A549 (cell line): ENCODE data around the gene MAGEH1. TPM values are rescaled to one million over a fixed set of nuclear protein-coding genes. Genes with fewer than 3 reads are reported as not detected.

ENCODE experiments used
- ATAC-seq, 2 experiments: fragments of 200-7000 bp in 1 of 2; fragments of >200 bp in 1 of 2; cut with Nextera tagmentation in 1 of 2; cut with Tn5 transposase in 1 of 2; 3 replicates each; pipeline versions ENCODE4 v1.8.0 to v1.9.1; 2018 to 2020; ENCODE audit warnings: mild to moderate bottlenecking in 1 of 2, moderate library complexity in 1 of 2
- CTCF ChIA-PET: fragments of 300-600 bp; sonication (Branson Sonifier 250); formaldehyde crosslinking; extraction: SDS; loops from one replicate; lab custom pipeline; 2021; ENCODE audit warnings: antibody characterized with exemption, inconsistent platforms; lab: Yijun Ruan, JAX
- POLR2A ChIA-PET: fragments of 350-600 bp; formaldehyde crosslinking; extraction: SDS; loops from one replicate; lab custom pipeline; 2021; ENCODE audit warnings: antibody characterized with exemption, inconsistent platforms; lab: Yijun Ruan, JAX
- DNase-seq, 2 experiments: peaks; one replicate each; pipeline versions ENCODE4 v3.0.0 to v3.0.0-alpha.2; 2011 to 2016; ENCODE audit warnings: low read depth in 1 of 2, low spot score in 1 of 2
- FAIRE-seq: peaks from 2 replicates; lab custom pipeline; 2011; peaks lifted over from hg19 to GRCh38; lab: Jason Lieb, UNC
- H3K27ac ChIP-seq, 2 experiments: fragments of >200 bp; sonication (Bioruptor Twin); formaldehyde crosslinking; 3 replicates each; pipeline ENCODE4 v1.5.1; 2016 to 2017
- H3K4me1 ChIP-seq: fragments of >200 bp; sonication (Bioruptor Twin); formaldehyde crosslinking; 3 replicates; pipeline ENCODE4 v1.6.1; 2016
- H3K4me2 ChIP-seq: fragments of >200 bp; sonication (Bioruptor Twin); formaldehyde crosslinking; 3 replicates; pipeline ENCODE4 v1.6.1; 2016
- H3K4me3 ChIP-seq: fragments of >200 bp; sonication (Bioruptor Twin); formaldehyde crosslinking; 3 replicates; pipeline ENCODE4 v1.5.1; 2016
- H3K9me3 ChIP-seq: fragments of >200 bp; sonication (Bioruptor Twin); formaldehyde crosslinking; 3 replicates; pipeline ENCODE4 v1.6.1; 2016
- ATOH8 ChIP-seq: fragments of 250-450 bp; sonication (Bioruptor Pico); IDR thresholded peaks from 2 replicates; pipeline ENCODE4 v1.5.0; 2020; ENCODE audit warnings: low read depth, mild to moderate bottlenecking, moderate library complexity
- BHLHE40 ChIP-seq: IDR thresholded peaks from 2 replicates; pipeline ENCODE4 v1.6.1; 2012; ENCODE audit warnings: low read depth, low read length, inconsistent platforms
- CEBPB ChIP-seq, 2 experiments: fragments of >200 bp in 1 of 2; sonication (Bioruptor Twin) in 1 of 2; formaldehyde crosslinking in 1 of 2; IDR thresholded peaks; 2 replicates each; pipeline ENCODE4 v1.6.1; 2012 to 2016
- CHD2 ChIP-seq: fragments of 150-350 bp; IDR thresholded peaks from 2 replicates; pipeline ENCODE4 v1.6.1; 2014; ENCODE audit warnings: low read length; ENCODE audit not compliant: partially characterized antibody
- EHF ChIP-seq: fragments of 250-450 bp; sonication (Bioruptor Pico); IDR thresholded peaks from 2 replicates; pipeline ENCODE4 v1.5.0; 2020; ENCODE audit warnings: mild to moderate bottlenecking
- EHMT2 ChIP-seq: fragments of 200-600 bp; sonication (generic); IDR thresholded peaks from 2 replicates; pipeline ENCODE4 v1.6.1; 2016; ENCODE audit warnings: antibody characterized with exemption, low read depth, mild to moderate bottlenecking, moderate library complexity
- ELK1 ChIP-seq: fragments of 150-350 bp; IDR thresholded peaks from 2 replicates; pipeline ENCODE4 v1.6.1; 2014; ENCODE audit warnings: low read depth, mild to moderate bottlenecking, low read length
- ESRRA ChIP-seq: fragments of 150-350 bp; IDR thresholded peaks from 2 replicates; pipeline ENCODE4 v1.6.1; 2014; ENCODE audit warnings: mild to moderate bottlenecking, low read length, borderline replicate concordance
- FOSB ChIP-seq: fragments of 250-450 bp; sonication (Bioruptor Pico); IDR thresholded peaks from 2 replicates; pipeline ENCODE4 v1.5.0; 2020; ENCODE audit warnings: mild to moderate bottlenecking, moderate library complexity
- FOXS1 ChIP-seq: fragments of 250-450 bp; sonication (Bioruptor Pico); IDR thresholded peaks from 2 replicates; pipeline ENCODE4 v1.5.0; 2020; ENCODE audit warnings: mild to moderate bottlenecking, moderate library complexity
- GATA3 ChIP-seq: IDR thresholded peaks from 2 replicates; pipeline ENCODE4 v1.6.1; 2012; ENCODE audit warnings: borderline replicate concordance
- HDAC2 ChIP-seq: fragments of 200-600 bp; sonication (generic); IDR thresholded peaks from 2 replicates; pipeline ENCODE4 v1.6.1; 2016
- HOXB5 ChIP-seq: fragments of 250-450 bp; sonication (Bioruptor Pico); IDR thresholded peaks from 2 replicates; pipeline ENCODE4 v1.5.0; 2020; ENCODE audit warnings: mild to moderate bottlenecking, moderate library complexity
- KDM1A ChIP-seq: fragments of 200-600 bp; sonication (generic); IDR thresholded peaks from 2 replicates; pipeline ENCODE4 v1.6.1; 2016; ENCODE audit warnings: low read depth, mild to moderate bottlenecking
- MAFK ChIP-seq: fragments of 450-650 bp; IDR thresholded peaks from 2 replicates; pipeline ENCODE4 v1.6.1; 2014; ENCODE audit not compliant: partially characterized antibody
- MAZ ChIP-seq: fragments of 150-350 bp; IDR thresholded peaks from 2 replicates; pipeline ENCODE4 v1.6.1; 2014; ENCODE audit warnings: antibody characterized with exemption, low read depth, low read length, borderline replicate concordance
- NPAS2 ChIP-seq: fragments of 250-450 bp; sonication (Bioruptor Pico); IDR thresholded peaks from 2 replicates; pipeline ENCODE4 v1.8.0; 2022; ENCODE audit warnings: mild to moderate bottlenecking, moderate library complexity, borderline replicate concordance
- NR3C1 ChIP-seq: fragments of >200 bp; sonication (Bioruptor Twin); formaldehyde crosslinking; IDR thresholded peaks from 3 replicates; pipeline ENCODE4 v1.6.1; 2017
- PHF8 ChIP-seq: fragments of 200-600 bp; sonication (generic); IDR thresholded peaks from 2 replicates; pipeline ENCODE4 v1.6.1; 2016; ENCODE audit warnings: low read depth, mild to moderate bottlenecking, antibody characterized with exemption, moderate library complexity, borderline replicate concordance
- RNF2 ChIP-seq: fragments of 200-600 bp; sonication (generic); IDR thresholded peaks from 2 replicates; pipeline ENCODE4 v1.6.1; 2016; ENCODE audit warnings: low read depth, mild to moderate bottlenecking, antibody characterized with exemption, moderate library complexity, borderline replicate concordance
- SMC3 ChIP-seq: fragments of >200 bp; sonication (Bioruptor Twin); formaldehyde crosslinking; IDR thresholded peaks from 3 replicates; pipeline ENCODE4 v1.6.1; 2018; ENCODE audit warnings: inconsistent platforms
- SREBF2 ChIP-seq: fragments of 450-650 bp; IDR thresholded peaks from 2 replicates; pipeline ENCODE4 v1.6.1; 2014; ENCODE audit warnings: mild to moderate bottlenecking, moderate library complexity
- ZC3H11A ChIP-seq: fragments of 450-650 bp; IDR thresholded peaks from 2 replicates; pipeline ENCODE4 v1.6.1; 2014; ENCODE audit warnings: antibody characterized with exemption, mild to moderate bottlenecking
- WGBS: methylation state at CpG from one replicate; pipeline ENCODE4 v1.1.6; 2017; ENCODE audit errors: missing lambda C conversion rate; 5-methylcytosine and 5-hydroxymethylcytosine counted together
- polyA plus RNA-seq, 4 experiments: library from polyadenylated mRNA; depleted of rRNA in 3 of 4; stranded (reverse); fragments of >200 nt; fragmentation: RNase III in 1 of 4; extraction: RNeasy Plus Mini Kit Qiagen cat#74134 plus additional on column Dnase treatment in 1 of 4; gene quantifications; 2 replicates in 3 of 4; 3 replicates in 1 of 4; pipeline ENCODE4 v1.2.3, GENCODE V29; 2011 to 2017
- TF ChIP-seq, protein P1 (sequence below): IDR thresholded peaks from 2 replicates; pipeline ENCODE4 v1.6.1; 2012
- TF ChIP-seq, protein P2 (sequence below): fragments of 450-650 bp; IDR thresholded peaks from 2 replicates; pipeline ENCODE4 v1.6.1; 2014; ENCODE audit warnings: antibody characterized with exemption
- TF ChIP-seq, protein P3 (sequence below): IDR thresholded peaks from 2 replicates; pipeline ENCODE4 v1.6.1; 2012

MAGEH1 gene
- polyA plus RNA-seq, 2 of the 4 experiments (the other 2 are of a cell fraction): 7.0 to 12.3 TPM

- 32% methylated on average over 2 of the region's 2 CpGs for WGBS
- ChIA-PET CTCF (no interaction called here), POLR2A (interaction anchor here (1.2 kb wide), 1 partner anchor 38 kb away, joined by 4 read pairs; the partner anchor contains the start of gene USP51)
- FAIRE-seq (no peak), DNase-seq (no peak), ATAC-seq (0 out of 6 replicates have a peak, but pooled peaks of 1 of the 2 experiments have one; percentile 12)
- H3K9me3 ChIP-seq: 0 out of 3 replicates have a peak, but pooled peaks cover 5% of the 10 kb centered on the region
- H3K4me1 ChIP-seq: no peaks in the 10 kb centered on the region
- no peak overlapping the region for H3K27ac ChIP-seq
- peak overlapping the region; percentile 85 for H3K4me2 ChIP-seq
- no peak overlapping the region for H3K4me3 ChIP-seq
- TF ChIP-seq KDM1A (no peak), ELK1 (no peak), HOXB5 (CRISPR knock-in tag) (no peak), MAFK (no peak), ESRRA (no peak), SMC3 (no peak), GATA3 (no peak), ATOH8 (CRISPR knock-in tag) (no peak), EHF (no peak), NPAS2 (CRISPR knock-in tag) (no peak), NR3C1 (no peak), CEBPB (IDR thresholded peaks at IDR 0.05) (no peak), MAZ (no peak), HDAC2 (no peak), ZC3H11A (no peak), EHMT2 (no peak), RNF2 (no peak), PHF8 (no peak), FOXS1 (no peak)
- TF ChIP-seq, protein P1, sequence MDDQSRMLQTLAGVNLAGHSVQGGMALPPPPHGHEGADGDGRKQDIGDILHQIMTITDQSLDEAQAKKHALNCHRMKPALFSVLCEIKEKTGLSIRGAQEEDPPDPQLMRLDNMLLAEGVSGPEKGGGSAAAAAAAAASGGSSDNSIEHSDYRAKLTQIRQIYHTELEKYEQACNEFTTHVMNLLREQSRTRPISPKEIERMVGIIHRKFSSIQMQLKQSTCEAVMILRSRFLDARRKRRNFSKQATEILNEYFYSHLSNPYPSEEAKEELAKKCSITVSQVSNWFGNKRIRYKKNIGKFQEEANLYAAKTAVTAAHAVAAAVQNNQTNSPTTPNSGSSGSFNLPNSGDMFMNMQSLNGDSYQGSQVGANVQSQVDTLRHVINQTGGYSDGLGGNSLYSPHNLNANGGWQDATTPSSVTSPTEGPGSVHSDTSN: no peak
Observed at GRCh38 chrX:55451141-55451540, 786 bp upstream of the MAGEH1 start.

DNA sequence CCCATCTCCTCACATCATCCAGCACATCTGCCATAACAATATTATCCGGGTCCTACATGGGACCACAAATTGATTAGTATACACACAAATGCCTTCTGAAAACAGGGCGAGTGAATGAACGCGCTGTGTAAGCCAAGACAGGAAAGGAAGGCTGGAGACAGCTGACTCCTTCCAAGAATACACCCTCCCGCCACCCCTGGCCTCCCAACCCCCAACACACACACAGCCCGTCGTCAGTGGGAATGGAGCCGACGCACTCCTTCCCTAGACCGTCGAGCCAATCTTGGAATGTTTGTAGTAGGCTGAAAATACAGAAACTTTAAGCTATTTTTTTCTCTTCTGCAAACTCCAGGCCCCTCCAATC, 319 bp upstream of the MAGEH1 start:
- ATAC-seq: peak; percentile 70 to 71; a peak in 5 of 6 replicates
- Histone ChIP-seq H3K9me3 (0 out of 3 replicates have a peak, but pooled peaks cover 5% of the 10 kb centered on the region), H3K4me2 (peak overlapping the region; percentile 85), H3K27ac (peak overlapping the region; percentile 22 to 80; a peak in 3 of 6 replicates), H3K4me1 (no peaks in the 10 kb centered on the region), H3K4me3 (peak overlapping the region; percentile 50)
- CTCF ChIA-PET: interaction anchor here (0.8 to 1.1 kb wide), 2 partner anchors 266 to 797 kb away, joined by 3 read pairs; partner anchors contain the start of gene RRAGB
- TF ChIP-seq CHD2 (no peak), FOSB (CRISPR knock-in tag) (no peak), CEBPB (IDR thresholded peaks at IDR 0.05) (no peak), BHLHE40 (no peak), SREBF2 (no peak), MAFK (no peak), SMC3 (no peak)
- TF ChIP-seq, protein P2, sequence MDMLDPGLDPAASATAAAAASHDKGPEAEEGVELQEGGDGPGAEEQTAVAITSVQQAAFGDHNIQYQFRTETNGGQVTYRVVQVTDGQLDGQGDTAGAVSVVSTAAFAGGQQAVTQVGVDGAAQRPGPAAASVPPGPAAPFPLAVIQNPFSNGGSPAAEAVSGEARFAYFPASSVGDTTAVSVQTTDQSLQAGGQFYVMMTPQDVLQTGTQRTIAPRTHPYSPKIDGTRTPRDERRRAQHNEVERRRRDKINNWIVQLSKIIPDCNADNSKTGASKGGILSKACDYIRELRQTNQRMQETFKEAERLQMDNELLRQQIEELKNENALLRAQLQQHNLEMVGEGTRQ: no peak
- TF ChIP-seq, protein P3, sequence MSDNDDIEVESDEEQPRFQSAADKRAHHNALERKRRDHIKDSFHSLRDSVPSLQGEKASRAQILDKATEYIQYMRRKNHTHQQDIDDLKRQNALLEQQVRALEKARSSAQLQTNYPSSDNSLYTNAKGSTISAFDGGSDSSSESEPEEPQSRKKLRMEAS: no peak
- 7% methylated on average over 11 of the region's 11 CpGs for WGBS
- FAIRE-seq: no peak
- peak in 1 of 2 experiments; percentile 1 for DNase-seq
- POLR2A ChIA-PET: interaction anchor here (1.2 to 1.5 kb wide), 2 partner anchors 38 to 266 kb away, joined by 3 to 4 read pairs; partner anchors contain the start of genes RRAGB and USP51
